ENCODE data around the gene CPM. TPM values are rescaled to one million over a fixed set of nuclear protein-coding genes. Genes with fewer than 3 reads are reported as not detected.

The CPM gene
- polyA plus RNA-seq, 3 donors = 8.4 to 32.4 (median 26.2) TPM

DNA sequence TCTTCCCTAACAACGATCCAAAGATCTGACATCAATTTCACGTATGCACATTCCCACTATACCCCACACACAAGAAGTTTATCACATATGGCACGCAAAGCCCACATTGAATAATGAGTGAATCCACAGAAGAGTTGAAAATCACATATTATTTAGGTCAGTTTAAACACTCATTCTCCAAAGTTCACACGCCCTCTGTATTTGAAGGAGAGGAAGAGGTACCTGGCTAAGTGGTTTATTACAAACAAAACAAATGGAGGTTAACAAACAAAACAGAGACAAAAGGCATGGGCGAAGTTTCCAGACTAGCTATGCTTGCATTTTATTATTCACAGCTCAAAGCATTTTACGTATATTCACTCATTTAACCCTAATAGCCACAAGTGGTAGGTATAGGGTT lies 41.8 kb downstream of the CPM start:
- Histone ChIP-seq H3K27ac (ENCODE audit: low read depth in 1 of 2, low read length in 2 of 2) (no peak overlapping the region), H3K79me2 (ENCODE audit: insufficient read depth, low read length) (no peaks in the 10 kb centered on the region), H3K4me2 (replicated peaks; ENCODE audit: extremely low read depth, low read length, poor library complexity, severe bottlenecking) (no peak overlapping the region), H4K20me1 (ENCODE audit: insufficient read depth, low read length) (no peaks in the 10 kb centered on the region), H2AFZ (ENCODE audit: insufficient read depth, low read depth, low read length, poor library complexity, severe bottlenecking) (no peak overlapping the region), H3K4me1 (ENCODE audit: control insufficient read depth in 1 of 2, insufficient read depth in 2 of 2, low read length in 2 of 2) (no peaks in the 10 kb centered on the region), H3K27me3 (ENCODE audit: control insufficient read depth in 2 of 2, insufficient read depth in 2 of 2, low read length in 2 of 2) (no peaks in the 10 kb centered on the region), H3K9me3 (replicated peaks in 1 of 2; ENCODE audit: control insufficient read depth in 1 of 2, insufficient read depth in 1 of 2, low read length in 2 of 2) (no peaks in the 10 kb centered on the region), H3K36me3 (replicated peaks in 1 of 2; ENCODE audit: control insufficient read depth in 1 of 2, insufficient read depth in 2 of 2, low read length in 2 of 2) (no peaks in the 10 kb centered on the region), H3K9ac (ENCODE audit: insufficient read depth, low read length, poor library complexity, severe bottlenecking) (no peak overlapping the region), H3K4me3 (replicated peaks in 1 of 3; ENCODE audit: low read depth in 2 of 3, low read length in 3 of 3) (no peak overlapping the region)
- intact Hi-C loops (cut with micrococcal nuclease) = no loop called here
- 86% methylated on average over 3 of the region's 6 CpGs for WGBS (ENCODE audit: insufficient coverage)
- H3K27ac Mint-ChIP-seq = no peak overlapping the region
- H3K27me3 Mint-ChIP-seq (ENCODE audit: low read depth in 3 of 3) = peaks cover 0 to 3% (median 0%) of the 10 kb centered on the region in 3 donors
- peaks cover 0 to 2% (median 0%) of the 10 kb centered on the region in 7 donors for H3K9me3 Mint-ChIP-seq
- DNase-seq = no peak
- TF ChIP-seq, protein P1, sequence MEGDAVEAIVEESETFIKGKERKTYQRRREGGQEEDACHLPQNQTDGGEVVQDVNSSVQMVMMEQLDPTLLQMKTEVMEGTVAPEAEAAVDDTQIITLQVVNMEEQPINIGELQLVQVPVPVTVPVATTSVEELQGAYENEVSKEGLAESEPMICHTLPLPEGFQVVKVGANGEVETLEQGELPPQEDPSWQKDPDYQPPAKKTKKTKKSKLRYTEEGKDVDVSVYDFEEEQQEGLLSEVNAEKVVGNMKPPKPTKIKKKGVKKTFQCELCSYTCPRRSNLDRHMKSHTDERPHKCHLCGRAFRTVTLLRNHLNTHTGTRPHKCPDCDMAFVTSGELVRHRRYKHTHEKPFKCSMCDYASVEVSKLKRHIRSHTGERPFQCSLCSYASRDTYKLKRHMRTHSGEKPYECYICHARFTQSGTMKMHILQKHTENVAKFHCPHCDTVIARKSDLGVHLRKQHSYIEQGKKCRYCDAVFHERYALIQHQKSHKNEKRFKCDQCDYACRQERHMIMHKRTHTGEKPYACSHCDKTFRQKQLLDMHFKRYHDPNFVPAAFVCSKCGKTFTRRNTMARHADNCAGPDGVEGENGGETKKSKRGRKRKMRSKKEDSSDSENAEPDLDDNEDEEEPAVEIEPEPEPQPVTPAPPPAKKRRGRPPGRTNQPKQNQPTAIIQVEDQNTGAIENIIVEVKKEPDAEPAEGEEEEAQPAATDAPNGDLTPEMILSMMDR (IDR thresholded peaks at IDR 0.05) = no peak
- peaks cover 14 to 15% of the 10 kb centered on the region in 2 donors for H3K36me3 Mint-ChIP-seq
- peaks cover 7% of the 10 kb centered on the region for H3K4me1 Mint-ChIP-seq
- no peak overlapping the region for H3K4me3 Mint-ChIP-seq

DNA sequence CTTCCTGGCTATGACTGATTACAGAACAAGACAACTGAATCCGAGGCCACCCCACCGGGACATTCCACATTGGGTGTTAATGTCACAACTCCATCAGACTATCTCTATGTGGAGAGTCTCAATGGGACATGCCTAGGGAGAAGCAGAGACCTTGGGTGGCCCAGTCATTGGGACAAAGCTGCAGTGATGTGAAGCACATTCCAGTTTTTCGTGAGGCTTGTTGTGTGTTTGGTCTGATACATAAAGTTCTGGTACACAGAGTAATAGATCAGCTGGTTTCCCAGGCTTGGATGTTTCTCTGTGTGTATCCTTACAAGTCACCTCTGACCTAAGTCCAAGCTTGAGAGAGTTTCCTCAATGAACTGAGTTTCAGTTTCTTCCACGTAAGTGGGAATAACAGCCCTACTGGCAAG lies 42.3 kb downstream of the CPM start:
- Mint-ChIP-seq H3K36me3 (peaks cover 9 to 12% of the 10 kb centered on the region in 2 donors), H3K27ac (peak overlapping the region in 1 of 7 donors; percentile 11), H3K9me3 (peaks cover 0 to 2% (median 0%) of the 10 kb centered on the region in 7 donors), H3K27me3 (ENCODE audit: low read depth in 3 of 3) (peaks cover 0 to 2% (median 0%) of the 10 kb centered on the region in 3 donors), H3K4me3 (no peak overlapping the region), H3K4me1 (peaks cover 7% of the 10 kb centered on the region)
- DNase-seq = no peak
- no peaks in the 10 kb centered on the region for H3K9me3 ChIP-seq (replicated peaks in 1 of 2; ENCODE audit: control insufficient read depth in 1 of 2, insufficient read depth in 1 of 2, low read length in 2 of 2)
- no peaks in the 10 kb centered on the region for H3K27me3 ChIP-seq (ENCODE audit: control insufficient read depth in 2 of 2, insufficient read depth in 2 of 2, low read length in 2 of 2)
- H3K9ac ChIP-seq (ENCODE audit: insufficient read depth, low read length, poor library complexity, severe bottlenecking) = no peak overlapping the region
- no peaks in the 10 kb centered on the region for H3K79me2 ChIP-seq (ENCODE audit: insufficient read depth, low read length)
- H3K27ac ChIP-seq (ENCODE audit: low read depth in 1 of 2, low read length in 2 of 2) = no peak overlapping the region
- H4K20me1 ChIP-seq (ENCODE audit: insufficient read depth, low read length) = no peaks in the 10 kb centered on the region
- TF ChIP-seq, protein P1 (IDR thresholded peaks at IDR 0.05) = no peak
- H3K4me3 ChIP-seq (replicated peaks in 1 of 3; ENCODE audit: low read depth in 2 of 3, low read length in 3 of 3) = no peak overlapping the region
- no peak overlapping the region for H2AFZ ChIP-seq (ENCODE audit: insufficient read depth, low read depth, low read length, poor library complexity, severe bottlenecking)
- intact Hi-C loops (cut with micrococcal nuclease) = no loop called here
- no peak overlapping the region for H3K4me2 ChIP-seq (replicated peaks; ENCODE audit: extremely low read depth, low read length, poor library complexity, severe bottlenecking)
- peaks cover 0 to 2% of the 10 kb centered on the region in 2 donors for H3K36me3 ChIP-seq (replicated peaks in 1 of 2; ENCODE audit: control insufficient read depth in 1 of 2, insufficient read depth in 2 of 2, low read length in 2 of 2)
- no peaks in the 10 kb centered on the region for H3K4me1 ChIP-seq (ENCODE audit: control insufficient read depth in 1 of 2, insufficient read depth in 2 of 2, low read length in 2 of 2)
- WGBS (ENCODE audit: insufficient coverage) = 77% methylated on average over 3 of the region's 4 CpGs
